ENCODE data around the gene KCNH2. TPM values are rescaled to one million over a fixed set of nuclear protein-coding genes. Genes with fewer than 3 reads are reported as not detected.
"Not testable (repeated sequence)": the region's sequence is repeated elsewhere in the genome, so short reads cannot be mapped to it uniquely, and the experiment has no call there.

The KCNH2 gene
- polyA plus RNA-seq, 3 donors = not detected

- no peaks in the 10 kb centered on the region for H3K79me2 ChIP-seq (ENCODE audit: insufficient read depth, low read length)
- H3K9ac ChIP-seq (ENCODE audit: insufficient read depth, low read length, poor library complexity, severe bottlenecking) = no peak overlapping the region
- no peak overlapping the region for H3K27ac ChIP-seq (ENCODE audit: low read depth in 1 of 2, low read length in 2 of 2)
- H3K36me3 Mint-ChIP-seq = peaks cover 0 to 5% of the 10 kb centered on the region in 2 donors
- DNase-seq = no peak
- H3K27me3 Mint-ChIP-seq (ENCODE audit: low read depth in 3 of 3) = peaks cover 48 to 90% (median 52%) of the 10 kb centered on the region in 3 donors
- no peaks in the 10 kb centered on the region for H4K20me1 ChIP-seq (ENCODE audit: insufficient read depth, low read length)
- no peaks in the 10 kb centered on the region for H3K36me3 ChIP-seq (replicated peaks in 1 of 2; ENCODE audit: control insufficient read depth in 1 of 2, insufficient read depth in 2 of 2, low read length in 2 of 2)
- WGBS (ENCODE audit: insufficient coverage) = 81% methylated on average over 3 of the region's 6 CpGs
- H3K9me3 Mint-ChIP-seq = peaks cover 0 to 8% (median 0%) of the 10 kb centered on the region in 7 donors
- TF ChIP-seq CTCF (IDR thresholded peaks at IDR 0.05) = no peak
- peaks cover 35 to 57% of the 10 kb centered on the region in 2 donors for H3K4me1 ChIP-seq (ENCODE audit: control insufficient read depth in 1 of 2, insufficient read depth in 2 of 2, low read length in 2 of 2)
- H2AFZ ChIP-seq (ENCODE audit: insufficient read depth, low read depth, low read length, poor library complexity, severe bottlenecking) = no peak overlapping the region
- peak overlapping the region in 1 of 2 donors; percentile 80 for H3K4me3 Mint-ChIP-seq
- peaks cover 2 to 46% of the 10 kb centered on the region in 2 donors for H3K27me3 ChIP-seq (ENCODE audit: control insufficient read depth in 2 of 2, insufficient read depth in 2 of 2, low read length in 2 of 2)
- intact Hi-C loops (cut with micrococcal nuclease) = loop anchor here in 1 of 2 donors (5.0 kb wide), 1 partner anchor 100 kb away; no protein-coding TSS in a partner anchor
- H3K4me1 Mint-ChIP-seq = peaks cover 54% of the 10 kb centered on the region
- H3K4me3 ChIP-seq (replicated peaks in 1 of 3; ENCODE audit: low read depth in 2 of 3, low read length in 3 of 3) = no peak overlapping the region
- peak overlapping the region in 3 of 7 donors; percentile 44 to 63 (median 48) for H3K27ac Mint-ChIP-seq
- no peak overlapping the region for H3K4me2 ChIP-seq (replicated peaks; ENCODE audit: extremely low read depth, low read length, poor library complexity, severe bottlenecking)
- H3K9me3 ChIP-seq (replicated peaks in 1 of 2; ENCODE audit: control insufficient read depth in 1 of 2, insufficient read depth in 1 of 2, low read length in 2 of 2) = peaks cover 0 to 4% of the 10 kb centered on the region in 2 donors
Measured at GRCh38 chr7:151012031-151012692, 34.0 kb upstream of the KCNH2 start.

GRCh38 chr7:151011616-151012015 lies 33.5 kb upstream of the KCNH2 start:
- 100% methylated on average over 2 of the region's 12 CpGs for whole genome bisulfite sequencing (ENCODE audit: insufficient coverage)
- DNase-seq; H3K79me2 ChIP-seq (ENCODE audit: insufficient read depth, low read length); H3K9me3 ChIP-seq (replicated peaks in 1 of 2; ENCODE audit: control insufficient read depth in 1 of 2, insufficient read depth in 1 of 2, low read length in 2 of 2); H4K20me1 ChIP-seq (ENCODE audit: insufficient read depth, low read length); H3K9ac ChIP-seq (ENCODE audit: insufficient read depth, low read length, poor library complexity, severe bottlenecking); H2AFZ ChIP-seq (ENCODE audit: insufficient read depth, low read depth, low read length, poor library complexity, severe bottlenecking); H3K36me3 Mint-ChIP-seq; H3K36me3 ChIP-seq (replicated peaks in 1 of 2; ENCODE audit: control insufficient read depth in 1 of 2, insufficient read depth in 2 of 2, low read length in 2 of 2); H3K4me3 ChIP-seq (replicated peaks in 1 of 3; ENCODE audit: low read depth in 2 of 3, low read length in 3 of 3); H3K27ac ChIP-seq (ENCODE audit: low read depth in 1 of 2, low read length in 2 of 2); H3K9me3 Mint-ChIP-seq; H3K4me2 ChIP-seq (replicated peaks; ENCODE audit: extremely low read depth, low read length, poor library complexity, severe bottlenecking): not testable (repeated sequence)
- Mint-ChIP-seq H3K4me1 (peaks cover 54% of the 10 kb centered on the region), H3K27me3 (ENCODE audit: low read depth in 3 of 3) (peaks cover 48 to 85% (median 50%) of the 10 kb centered on the region in 3 donors), H3K27ac (peak overlapping the region in 2 of 7 donors; percentile 63), H3K4me3 (peak overlapping the region in 1 of 2 donors; percentile 80)
- H3K27me3 ChIP-seq (ENCODE audit: control insufficient read depth in 2 of 2, insufficient read depth in 2 of 2, low read length in 2 of 2) = peaks cover 2 to 42% of the 10 kb centered on the region in 2 donors
- intact Hi-C loops (cut with micrococcal nuclease) = loop anchor here in 1 of 2 donors (5.0 kb wide), 1 partner anchor 101 kb away; no protein-coding TSS in a partner anchor
- peaks cover 35 to 57% of the 10 kb centered on the region in 2 donors for H3K4me1 ChIP-seq (ENCODE audit: control insufficient read depth in 1 of 2, insufficient read depth in 2 of 2, low read length in 2 of 2)
